Mononuclear cell (primary cell): ENCODE data around the gene RBMY1A1. TPM values are rescaled to one million over a fixed set of nuclear protein-coding genes. Genes with fewer than 3 reads are reported as not detected.
"Not testable (repeated sequence)": the region's sequence is repeated elsewhere in the genome, so short reads cannot be mapped to it uniquely, and the experiment has no call there.

Experiments
- H3K27me3 ChIP-seq: 2 replicates; pipeline ENCODE4 v1.6.0; 2011; ENCODE audit warnings: low read length, control low read depth; ENCODE audit not compliant: insufficient read depth
- H3K4me1 ChIP-seq: 2 replicates; pipeline ENCODE4 v1.5.1; 2011; ENCODE audit warnings: mild to moderate bottlenecking, low read length, control low read depth; ENCODE audit not compliant: insufficient read depth
- H3K4me3 ChIP-seq: 2 replicates; pipeline ENCODE4 v1.5.1; 2011; ENCODE audit warnings: mild to moderate bottlenecking, low read length, moderate library complexity
- H3K9me3 ChIP-seq: 2 replicates; pipeline ENCODE4 v1.5.1; 2011; ENCODE audit warnings: low read depth, mild to moderate bottlenecking, control low read depth, low read length
- total RNA-seq: library from RNA; depleted of rRNA; stranded (reverse); fragments of >200 nt; gene quantifications from one replicate; pipeline ENCODE4 v1.2.3, GENCODE V29; 2012

Gene RBMY1A1
- total RNA-seq: not detected

GRCh38 chrY:21534579-21534978, at the start of gene RBMY1A1:
TSS of gene RBMY1A1 (plus strand) at chrY:21534879. CDS start at chrY:21536892, 2,013 bp downstream.
- H3K4me1 ChIP-seq, H3K4me3 ChIP-seq, H3K27me3 ChIP-seq, H3K9me3 ChIP-seq: not testable (repeated sequence)

GRCh38 chrY:21511038-21511437, 23.6 kb upstream of the RBMY1A1 start, which contains the start of gene RBMY1B:
TSS of gene RBMY1B (plus strand) at chrY:21511338. CDS start at chrY:21513351, 2,013 bp downstream.
- not testable (repeated sequence) for H3K4me1 ChIP-seq, H3K4me3 ChIP-seq, H3K27me3 ChIP-seq, H3K9me3 ChIP-seq

GRCh38 chrY:21559316-21559984, 24.8 kb downstream of the RBMY1A1 start:
- not testable (repeated sequence) for H3K4me1 ChIP-seq, H3K4me3 ChIP-seq, H3K27me3 ChIP-seq, H3K9me3 ChIP-seq

- no peaks in the 10 kb centered on the region for H3K9me3 ChIP-seq
- no peak overlapping the region for H3K4me3 ChIP-seq
- no peaks in the 10 kb centered on the region for H3K4me1 ChIP-seq
- no peaks in the 10 kb centered on the region for H3K27me3 ChIP-seq
Measured at GRCh38 chrY:21585449-21585848, 50.8 kb downstream of the RBMY1A1 start.

GRCh38 chrY:21586454-21586853, 51.8 kb downstream of the RBMY1A1 start:
- not testable (repeated sequence) for H3K4me1 ChIP-seq, H3K27me3 ChIP-seq, H3K9me3 ChIP-seq, H3K4me3 ChIP-seq

- Histone ChIP-seq H3K4me3 (no peak overlapping the region), H3K27me3 (no peaks in the 10 kb centered on the region), H3K4me1 (no peaks in the 10 kb centered on the region), H3K9me3 (no peaks in the 10 kb centered on the region)
Measured at GRCh38 chrY:21592059-21592458, 57.4 kb downstream of the RBMY1A1 start.

GRCh38 chrY:21596287-21596686, 61.6 kb downstream of the RBMY1A1 start:
- not testable (repeated sequence) for H3K27me3 ChIP-seq, H3K4me3 ChIP-seq, H3K9me3 ChIP-seq, H3K4me1 ChIP-seq

Other genes with a start within 250 kb of the RBMY1A1 start
- gene RBMY1B, start 23.5 kb upstream of the RBMY1A1 start, total RNA-seq: not detected